WTC11 (cell line): ENCODE measurements around the gene EPN2. TPM values are rescaled to one million over a fixed set of nuclear protein-coding genes. Genes with fewer than 3 reads are reported as not detected.
A peak's percentile ranks its signal among the peaks of the same experiment; 100 is the strongest.

Experiments used
- EMX1 ChIP-seq: fragments of 250-450 bp; sonication (Bioruptor Pico); IDR thresholded peaks from 2 replicates; pipeline ENCODE4 v1.8.0; 2021; ENCODE audit warnings: mild to moderate bottlenecking
- ETV6 ChIP-seq: sonication (generic); formaldehyde crosslinking; IDR thresholded peaks from 2 replicates; pipeline ENCODE4 v1.8.1; 2022; ENCODE audit warnings: mild to moderate bottlenecking, missing genetic modification reagents
- FOXJ3 ChIP-seq: sonication (generic); formaldehyde crosslinking; IDR thresholded peaks from 2 replicates; pipeline ENCODE4 v1.9.0; 2021; ENCODE audit warnings: missing genetic modification reagents, mild to moderate bottlenecking, borderline replicate concordance
- IRF2 ChIP-seq: sonication (generic); formaldehyde crosslinking; IDR thresholded peaks from 2 replicates; pipeline ENCODE4 v1.8.0; 2022; ENCODE audit warnings: low read depth, missing genetic modification reagents, borderline replicate concordance
- SOX15 ChIP-seq: fragments of 250-450 bp; sonication (Bioruptor Pico); IDR thresholded peaks from 2 replicates; pipeline ENCODE4 v1.9.0; 2021; ENCODE audit warnings: mild to moderate bottlenecking
- ZBTB21 ChIP-seq: sonication (generic); formaldehyde crosslinking; IDR thresholded peaks from 2 replicates; pipeline ENCODE4 v1.8.1; 2023; ENCODE audit warnings: mild to moderate bottlenecking, missing genetic modification reagents, borderline replicate concordance
- ZNF263 ChIP-seq: sonication (generic); formaldehyde crosslinking; IDR thresholded peaks from 2 replicates; pipeline ENCODE4 v1.8.1; 2022; ENCODE audit warnings: low read depth, mild to moderate bottlenecking, moderate library complexity, missing genetic modification reagents
- ZNF317 ChIP-seq: sonication (generic); formaldehyde crosslinking; IDR thresholded peaks from 2 replicates; pipeline ENCODE4 v1.8.1; 2023; ENCODE audit warnings: low read depth, mild to moderate bottlenecking, moderate library complexity, missing genetic modification reagents, borderline replicate concordance
- ZNF423 ChIP-seq: fragments of 250-450 bp; sonication (Bioruptor Pico); IDR thresholded peaks from 2 replicates; pipeline ENCODE4 v2.1.2; 2022; ENCODE audit warnings: mild to moderate bottlenecking, moderate library complexity
- total RNA-seq: library from RNA; stranded (reverse); gene quantifications from 3 replicates; pipeline ENCODE4 v1.2.3, GENCODE V29; 2021
- TF ChIP-seq, protein P1 (sequence below): sonication (generic); formaldehyde crosslinking; IDR thresholded peaks from 2 replicates; pipeline ENCODE4 v1.8.0; 2022; ENCODE audit warnings: mild to moderate bottlenecking, missing genetic modification reagents
- TF ChIP-seq, protein P2 (sequence below): sonication (generic); formaldehyde crosslinking; IDR thresholded peaks from 2 replicates; pipeline ENCODE4 v1.8.1; 2023; ENCODE audit warnings: mild to moderate bottlenecking, missing genetic modification reagents, moderate library complexity
- TF ChIP-seq, protein P3 (sequence below): fragments of 250-450 bp; sonication (Bioruptor Pico); IDR thresholded peaks from 2 replicates; pipeline ENCODE4 v1.9.0; 2021; ENCODE audit warnings: mild to moderate bottlenecking, borderline replicate concordance
- TF ChIP-seq, protein P4 (sequence below): sonication (generic); formaldehyde crosslinking; IDR thresholded peaks from 2 replicates; pipeline ENCODE4 v1.8.0; 2022; ENCODE audit warnings: missing genetic modification reagents
- TF ChIP-seq, protein P5 (sequence below): fragments of 250-450 bp; sonication (Bioruptor Pico); IDR thresholded peaks from 2 replicates; pipeline ENCODE4 v1.8.0; 2021; ENCODE audit warnings: mild to moderate bottlenecking
- TF ChIP-seq, protein P6 (sequence below): sonication (generic); formaldehyde crosslinking; IDR thresholded peaks from 2 replicates; pipeline ENCODE4 v1.8.1; 2022; ENCODE audit warnings: low read depth, missing genetic modification reagents, borderline replicate concordance

The EPN2 gene
- total RNA-seq, 1 experiment from 2014 or later, result 48.8 TPM

DNA sequence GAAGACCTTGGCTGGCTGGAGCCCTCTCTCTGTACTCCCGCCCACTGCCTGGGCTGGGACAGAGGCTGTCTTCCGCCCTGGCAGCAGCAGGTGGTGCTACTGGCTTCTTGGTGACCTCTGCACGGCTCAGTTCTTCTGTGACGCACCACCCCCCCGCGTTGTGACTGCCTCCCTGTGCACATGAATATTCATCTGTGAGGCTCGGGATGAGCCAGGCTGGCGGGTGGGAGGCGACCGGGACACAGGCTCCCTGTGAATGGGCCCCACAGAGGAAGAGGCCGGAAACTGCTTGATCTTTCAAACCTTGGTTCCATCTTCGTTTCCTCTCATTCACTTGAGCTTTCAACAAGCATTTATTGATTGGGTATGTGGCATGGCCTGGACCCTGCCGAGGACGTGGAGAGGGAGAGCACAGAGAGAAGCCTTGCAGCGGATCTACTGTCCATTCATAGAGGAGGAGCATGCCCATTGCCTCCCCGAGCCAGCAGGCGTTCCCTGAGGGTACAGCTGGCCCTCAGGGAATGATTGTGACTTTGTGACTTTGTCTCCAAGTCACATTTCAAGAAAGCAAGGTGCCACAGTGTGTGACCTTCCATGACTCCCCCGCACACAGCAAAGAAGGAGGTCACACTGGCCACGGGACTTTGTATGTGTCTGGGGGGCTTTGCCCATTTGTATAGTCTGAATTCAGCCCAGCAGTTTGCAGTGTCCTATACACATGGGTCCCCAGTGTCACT is 80.4 kb downstream of the EPN2 start (continued):
- TF ChIP-seq, protein P1, sequence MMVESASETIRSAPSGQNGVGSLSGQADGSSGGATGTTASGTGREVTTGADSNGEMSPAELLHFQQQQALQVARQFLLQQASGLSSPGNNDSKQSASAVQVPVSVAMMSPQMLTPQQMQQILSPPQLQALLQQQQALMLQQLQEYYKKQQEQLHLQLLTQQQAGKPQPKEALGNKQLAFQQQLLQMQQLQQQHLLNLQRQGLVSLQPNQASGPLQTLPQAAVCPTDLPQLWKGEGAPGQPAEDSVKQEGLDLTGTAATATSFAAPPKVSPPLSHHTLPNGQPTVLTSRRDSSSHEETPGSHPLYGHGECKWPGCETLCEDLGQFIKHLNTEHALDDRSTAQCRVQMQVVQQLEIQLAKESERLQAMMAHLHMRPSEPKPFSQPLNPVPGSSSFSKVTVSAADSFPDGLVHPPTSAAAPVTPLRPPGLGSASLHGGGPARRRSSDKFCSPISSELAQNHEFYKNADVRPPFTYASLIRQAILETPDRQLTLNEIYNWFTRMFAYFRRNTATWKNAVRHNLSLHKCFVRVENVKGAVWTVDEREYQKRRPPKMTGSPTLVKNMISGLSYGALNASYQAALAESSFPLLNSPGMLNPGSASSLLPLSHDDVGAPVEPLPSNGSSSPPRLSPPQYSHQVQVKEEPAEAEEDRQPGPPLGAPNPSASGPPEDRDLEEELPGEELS (CRISPR knock-in tag), result peak; percentile 65; the same call in 1 of the 2 replicates
- TF ChIP-seq, protein P2, sequence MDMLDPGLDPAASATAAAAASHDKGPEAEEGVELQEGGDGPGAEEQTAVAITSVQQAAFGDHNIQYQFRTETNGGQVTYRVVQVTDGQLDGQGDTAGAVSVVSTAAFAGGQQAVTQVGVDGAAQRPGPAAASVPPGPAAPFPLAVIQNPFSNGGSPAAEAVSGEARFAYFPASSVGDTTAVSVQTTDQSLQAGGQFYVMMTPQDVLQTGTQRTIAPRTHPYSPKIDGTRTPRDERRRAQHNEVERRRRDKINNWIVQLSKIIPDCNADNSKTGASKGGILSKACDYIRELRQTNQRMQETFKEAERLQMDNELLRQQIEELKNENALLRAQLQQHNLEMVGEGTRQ, result 0 out of 2 replicates have a peak, but pooled peaks have one; percentile 29
- no peak for TF ChIP-seq ZNF317 (CRISPR knock-in tag)
- peak; percentile 61 for TF ChIP-seq ZNF423 (CRISPR knock-in tag)
- 0 out of 2 replicates have a peak, but pooled peaks have one; percentile 24 for TF ChIP-seq ZBTB21 (CRISPR knock-in tag)
- TF ChIP-seq, protein P3, sequence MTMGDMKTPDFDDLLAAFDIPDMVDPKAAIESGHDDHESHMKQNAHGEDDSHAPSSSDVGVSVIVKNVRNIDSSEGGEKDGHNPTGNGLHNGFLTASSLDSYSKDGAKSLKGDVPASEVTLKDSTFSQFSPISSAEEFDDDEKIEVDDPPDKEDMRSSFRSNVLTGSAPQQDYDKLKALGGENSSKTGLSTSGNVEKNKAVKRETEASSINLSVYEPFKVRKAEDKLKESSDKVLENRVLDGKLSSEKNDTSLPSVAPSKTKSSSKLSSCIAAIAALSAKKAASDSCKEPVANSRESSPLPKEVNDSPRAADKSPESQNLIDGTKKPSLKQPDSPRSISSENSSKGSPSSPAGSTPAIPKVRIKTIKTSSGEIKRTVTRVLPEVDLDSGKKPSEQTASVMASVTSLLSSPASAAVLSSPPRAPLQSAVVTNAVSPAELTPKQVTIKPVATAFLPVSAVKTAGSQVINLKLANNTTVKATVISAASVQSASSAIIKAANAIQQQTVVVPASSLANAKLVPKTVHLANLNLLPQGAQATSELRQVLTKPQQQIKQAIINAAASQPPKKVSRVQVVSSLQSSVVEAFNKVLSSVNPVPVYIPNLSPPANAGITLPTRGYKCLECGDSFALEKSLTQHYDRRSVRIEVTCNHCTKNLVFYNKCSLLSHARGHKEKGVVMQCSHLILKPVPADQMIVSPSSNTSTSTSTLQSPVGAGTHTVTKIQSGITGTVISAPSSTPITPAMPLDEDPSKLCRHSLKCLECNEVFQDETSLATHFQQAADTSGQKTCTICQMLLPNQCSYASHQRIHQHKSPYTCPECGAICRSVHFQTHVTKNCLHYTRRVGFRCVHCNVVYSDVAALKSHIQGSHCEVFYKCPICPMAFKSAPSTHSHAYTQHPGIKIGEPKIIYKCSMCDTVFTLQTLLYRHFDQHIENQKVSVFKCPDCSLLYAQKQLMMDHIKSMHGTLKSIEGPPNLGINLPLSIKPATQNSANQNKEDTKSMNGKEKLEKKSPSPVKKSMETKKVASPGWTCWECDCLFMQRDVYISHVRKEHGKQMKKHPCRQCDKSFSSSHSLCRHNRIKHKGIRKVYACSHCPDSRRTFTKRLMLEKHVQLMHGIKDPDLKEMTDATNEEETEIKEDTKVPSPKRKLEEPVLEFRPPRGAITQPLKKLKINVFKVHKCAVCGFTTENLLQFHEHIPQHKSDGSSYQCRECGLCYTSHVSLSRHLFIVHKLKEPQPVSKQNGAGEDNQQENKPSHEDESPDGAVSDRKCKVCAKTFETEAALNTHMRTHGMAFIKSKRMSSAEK (CRISPR knock-in tag), result no peak
- TF ChIP-seq FOXJ3, result no peak
- no peak for TF ChIP-seq EMX1 (CRISPR knock-in tag)
- no peak for TF ChIP-seq SOX15 (CRISPR knock-in tag)
- no peak for TF ChIP-seq ZNF263 (CRISPR knock-in tag)
- peak; percentile 92 for TF ChIP-seq ETV6 (CRISPR knock-in tag)
- TF ChIP-seq, protein P4, sequence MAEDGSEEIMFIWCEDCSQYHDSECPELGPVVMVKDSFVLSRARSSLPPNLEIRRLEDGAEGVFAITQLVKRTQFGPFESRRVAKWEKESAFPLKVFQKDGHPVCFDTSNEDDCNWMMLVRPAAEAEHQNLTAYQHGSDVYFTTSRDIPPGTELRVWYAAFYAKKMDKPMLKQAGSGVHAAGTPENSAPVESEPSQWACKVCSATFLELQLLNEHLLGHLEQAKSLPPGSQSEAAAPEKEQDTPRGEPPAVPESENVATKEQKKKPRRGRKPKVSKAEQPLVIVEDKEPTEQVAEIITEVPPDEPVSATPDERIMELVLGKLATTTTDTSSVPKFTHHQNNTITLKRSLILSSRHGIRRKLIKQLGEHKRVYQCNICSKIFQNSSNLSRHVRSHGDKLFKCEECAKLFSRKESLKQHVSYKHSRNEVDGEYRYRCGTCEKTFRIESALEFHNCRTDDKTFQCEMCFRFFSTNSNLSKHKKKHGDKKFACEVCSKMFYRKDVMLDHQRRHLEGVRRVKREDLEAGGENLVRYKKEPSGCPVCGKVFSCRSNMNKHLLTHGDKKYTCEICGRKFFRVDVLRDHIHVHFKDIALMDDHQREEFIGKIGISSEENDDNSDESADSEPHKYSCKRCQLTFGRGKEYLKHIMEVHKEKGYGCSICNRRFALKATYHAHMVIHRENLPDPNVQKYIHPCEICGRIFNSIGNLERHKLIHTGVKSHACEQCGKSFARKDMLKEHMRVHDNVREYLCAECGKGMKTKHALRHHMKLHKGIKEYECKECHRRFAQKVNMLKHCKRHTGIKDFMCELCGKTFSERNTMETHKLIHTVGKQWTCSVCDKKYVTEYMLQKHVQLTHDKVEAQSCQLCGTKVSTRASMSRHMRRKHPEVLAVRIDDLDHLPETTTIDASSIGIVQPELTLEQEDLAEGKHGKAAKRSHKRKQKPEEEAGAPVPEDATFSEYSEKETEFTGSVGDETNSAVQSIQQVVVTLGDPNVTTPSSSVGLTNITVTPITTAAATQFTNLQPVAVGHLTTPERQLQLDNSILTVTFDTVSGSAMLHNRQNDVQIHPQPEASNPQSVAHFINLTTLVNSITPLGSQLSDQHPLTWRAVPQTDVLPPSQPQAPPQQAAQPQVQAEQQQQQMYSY (CRISPR knock-in tag), result no peak
- TF ChIP-seq, protein P5, sequence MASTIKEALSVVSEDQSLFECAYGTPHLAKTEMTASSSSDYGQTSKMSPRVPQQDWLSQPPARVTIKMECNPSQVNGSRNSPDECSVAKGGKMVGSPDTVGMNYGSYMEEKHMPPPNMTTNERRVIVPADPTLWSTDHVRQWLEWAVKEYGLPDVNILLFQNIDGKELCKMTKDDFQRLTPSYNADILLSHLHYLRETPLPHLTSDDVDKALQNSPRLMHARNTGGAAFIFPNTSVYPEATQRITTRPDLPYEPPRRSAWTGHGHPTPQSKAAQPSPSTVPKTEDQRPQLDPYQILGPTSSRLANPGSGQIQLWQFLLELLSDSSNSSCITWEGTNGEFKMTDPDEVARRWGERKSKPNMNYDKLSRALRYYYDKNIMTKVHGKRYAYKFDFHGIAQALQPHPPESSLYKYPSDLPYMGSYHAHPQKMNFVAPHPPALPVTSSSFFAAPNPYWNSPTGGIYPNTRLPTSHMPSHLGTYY (CRISPR knock-in tag), result no peak
- no peak for TF ChIP-seq IRF2 (CRISPR knock-in tag)
- TF ChIP-seq, protein P6, sequence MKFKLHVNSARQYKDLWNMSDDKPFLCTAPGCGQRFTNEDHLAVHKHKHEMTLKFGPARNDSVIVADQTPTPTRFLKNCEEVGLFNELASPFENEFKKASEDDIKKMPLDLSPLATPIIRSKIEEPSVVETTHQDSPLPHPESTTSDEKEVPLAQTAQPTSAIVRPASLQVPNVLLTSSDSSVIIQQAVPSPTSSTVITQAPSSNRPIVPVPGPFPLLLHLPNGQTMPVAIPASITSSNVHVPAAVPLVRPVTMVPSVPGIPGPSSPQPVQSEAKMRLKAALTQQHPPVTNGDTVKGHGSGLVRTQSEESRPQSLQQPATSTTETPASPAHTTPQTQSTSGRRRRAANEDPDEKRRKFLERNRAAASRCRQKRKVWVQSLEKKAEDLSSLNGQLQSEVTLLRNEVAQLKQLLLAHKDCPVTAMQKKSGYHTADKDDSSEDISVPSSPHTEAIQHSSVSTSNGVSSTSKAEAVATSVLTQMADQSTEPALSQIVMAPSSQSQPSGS (CRISPR knock-in tag), result no peak
